ENCODE measurements around the gene RORC. TPM values are rescaled to one million over a fixed set of nuclear protein-coding genes. Genes with fewer than 3 reads are reported as not detected.

The RORC gene
- total RNA-seq, 2 donors from 2014 or later: 18.3 TPM

GRCh38 chr1:151832318-151832980 lies 847 bp upstream of the RORC start:
- intact Hi-C loops (cut with DNase I, micrococcal nuclease): no loop called here
- ATAC-seq: peak; percentile 64

DNA sequence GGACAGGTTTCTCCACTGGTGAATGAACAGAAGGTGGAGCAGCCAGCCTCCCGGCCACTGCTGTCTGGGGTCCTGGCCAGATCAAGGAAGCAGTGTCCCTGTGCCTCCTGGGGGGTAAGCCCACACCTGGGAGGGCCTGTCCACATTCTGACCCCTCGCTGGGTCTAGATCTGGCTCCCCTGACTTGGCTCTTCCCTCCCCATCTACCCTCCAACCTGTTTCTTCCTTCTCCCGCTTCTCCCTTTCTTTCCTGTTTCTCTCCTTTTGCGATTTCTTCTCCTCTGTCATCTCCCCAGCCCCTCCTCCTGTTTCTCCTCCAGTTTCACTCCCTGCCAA lies 378 bp downstream of the RORC start:
- ATAC-seq (no peak), DNase-seq (no peak)
- intact Hi-C loops (cut with DNase I, micrococcal nuclease): no loop called here

More at GRCh38 chr1:151832318-151832980, 847 bp upstream of the RORC start:
- DNase-seq: peak; percentile 89 to 93

DNA sequence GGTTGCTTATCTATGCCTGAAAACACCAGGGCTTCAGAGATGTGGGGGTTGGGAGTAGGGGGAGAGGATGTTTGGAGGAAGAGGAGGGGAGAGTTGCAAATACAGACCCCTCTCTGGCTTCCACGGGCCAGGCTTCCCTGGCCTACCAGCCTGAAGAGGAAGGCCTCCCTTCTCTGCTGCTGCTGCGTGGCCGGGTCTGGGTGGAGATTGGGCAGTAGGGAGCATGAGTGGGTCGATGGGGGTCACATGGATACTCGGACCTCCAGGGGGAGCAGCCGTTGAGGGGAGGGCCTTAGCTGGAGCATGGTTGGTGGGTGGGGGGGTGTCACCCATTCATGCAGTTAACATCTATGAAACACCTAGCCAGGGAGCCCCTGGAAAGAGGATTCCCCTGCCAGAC lies 1.5 kb downstream of the RORC start:
- DNase-seq (no peak), ATAC-seq (no peak)
- intact Hi-C loops (cut with DNase I, micrococcal nuclease): no loop called here

DNA sequence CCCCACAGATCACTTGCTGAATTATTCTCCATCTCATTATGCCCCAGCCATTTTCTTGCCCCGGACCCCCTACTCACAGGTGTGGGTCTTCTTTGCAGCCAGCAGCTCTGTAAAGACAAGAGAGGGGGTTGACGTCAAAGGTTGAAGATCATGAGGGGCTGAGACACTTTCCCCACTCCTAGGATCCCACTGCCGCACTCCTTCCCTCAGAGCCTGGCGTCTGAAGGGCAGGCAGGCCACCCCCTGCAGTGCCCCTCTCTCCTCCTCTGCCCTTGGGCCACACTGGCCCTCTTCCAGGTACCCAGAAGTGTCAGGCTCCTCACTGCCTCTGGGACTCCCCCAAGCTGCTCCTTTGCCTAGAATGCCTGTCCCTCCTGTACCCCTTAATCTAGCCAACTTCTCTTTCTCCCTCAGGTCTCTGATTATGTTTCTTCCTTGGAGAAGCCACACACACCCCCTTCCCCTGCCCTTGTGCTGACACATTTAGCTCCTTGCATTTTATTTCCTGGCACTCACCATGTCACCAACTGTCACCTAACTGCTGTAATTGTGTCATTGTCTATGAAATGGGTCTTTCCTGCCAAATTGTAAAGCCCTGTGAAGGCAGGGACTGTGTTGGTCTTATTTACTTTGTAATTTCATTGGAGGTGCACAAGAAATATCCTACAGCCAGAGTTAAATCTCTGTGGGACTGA lies 2.1 kb downstream of the RORC start:
- ATAC-seq (no peak), DNase-seq (no peak)
- intact Hi-C loops (cut with DNase I, micrococcal nuclease): no loop called here

DNA sequence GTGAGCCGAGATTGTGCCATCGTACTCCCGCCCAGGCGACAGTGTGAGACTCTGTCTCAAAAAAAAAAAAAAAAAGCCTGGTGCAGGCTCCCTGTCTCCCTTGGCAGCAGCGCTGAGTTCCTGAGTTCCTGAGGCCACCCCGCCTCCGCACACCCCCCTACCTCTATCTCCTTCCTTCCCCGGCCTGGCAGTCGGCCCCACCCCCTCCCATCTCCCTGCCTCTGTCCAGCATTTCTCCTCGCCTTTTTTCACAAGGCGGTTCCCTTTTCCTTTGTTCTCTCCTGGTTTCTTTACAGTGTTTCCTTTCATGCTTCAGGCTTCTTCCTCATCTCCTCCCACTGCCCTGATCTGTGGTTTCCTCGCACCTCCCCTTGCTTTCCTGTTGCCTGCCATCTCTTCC lies 2.7 kb downstream of the RORC start:
- intact Hi-C loops (cut with DNase I, micrococcal nuclease): no loop called here
- DNase-seq (peak; percentile 34 to 51), ATAC-seq (no peak)

- intact Hi-C loops (cut with DNase I, micrococcal nuclease): no loop called here
- ATAC-seq: no peak
These were observed 3.7 kb downstream of the RORC start for GRCh38 chr1:151827853-151828252.

DNA sequence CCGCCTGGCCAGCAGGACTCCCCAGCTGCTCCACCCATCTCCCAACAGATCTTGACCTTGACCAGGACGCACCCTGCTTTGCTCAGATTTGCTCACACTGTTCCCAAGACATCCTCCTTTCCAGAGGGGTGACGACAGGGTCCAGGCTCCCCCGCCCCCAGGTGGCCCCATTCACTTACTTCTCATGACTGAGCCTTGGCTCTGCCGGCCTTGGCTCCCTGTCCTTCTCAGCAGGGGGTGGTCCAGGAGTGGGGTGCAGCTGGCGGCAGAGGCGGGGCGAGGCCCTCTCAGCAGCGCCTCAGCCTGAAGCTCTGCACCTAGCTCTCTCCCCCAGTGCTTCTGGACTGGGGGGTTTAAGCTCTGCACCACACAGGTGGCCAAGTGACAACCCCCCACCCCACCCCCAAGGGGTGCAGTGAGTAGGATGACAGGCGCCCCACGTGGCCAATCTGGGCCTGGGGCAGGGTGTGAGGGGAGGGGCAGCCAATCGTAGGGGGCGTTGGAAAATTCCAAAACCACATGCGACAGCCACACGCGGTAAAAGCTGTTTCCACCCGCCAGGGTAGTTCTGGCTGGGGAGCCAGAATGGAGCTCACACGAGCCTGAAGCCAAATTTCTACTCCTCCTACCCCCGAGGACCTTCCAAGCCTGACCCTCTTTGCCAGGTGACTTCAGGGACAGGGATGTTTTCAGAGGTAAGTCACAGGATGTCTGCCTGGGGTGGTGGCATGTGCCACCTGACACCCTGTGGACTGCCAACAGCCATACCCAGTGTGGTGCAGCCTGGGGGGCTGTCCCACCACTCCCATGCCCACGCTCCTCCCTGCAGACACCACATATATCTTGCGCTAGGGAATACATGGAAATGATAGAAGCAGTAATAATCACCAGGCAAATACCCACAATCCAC lies 5.6 kb downstream of the RORC start:
- intact Hi-C loops (cut with DNase I, micrococcal nuclease): no loop called here
- ATAC-seq: no peak
- DNase-seq: no peak

More at GRCh38 chr1:151827853-151828252, 3.7 kb downstream of the RORC start:
- no peak for DNase-seq

DNA sequence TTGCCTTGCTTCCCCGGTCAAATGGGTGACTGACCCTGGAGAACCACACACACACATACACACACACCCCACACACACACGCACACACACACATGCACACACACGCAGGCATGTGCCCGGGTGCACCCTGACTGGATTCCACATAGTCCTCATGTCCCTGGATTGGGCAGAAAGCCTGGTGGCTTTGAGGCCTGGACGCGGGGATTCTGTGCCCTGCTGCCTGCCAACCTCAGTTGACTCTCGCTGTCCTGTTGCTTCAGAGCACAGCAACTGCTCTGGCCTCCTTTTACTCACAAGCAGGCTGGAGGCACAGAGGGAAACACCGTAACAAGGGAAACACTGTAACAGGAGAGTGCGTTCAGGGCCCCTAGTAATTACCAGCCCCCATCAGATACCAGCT lies 6.4 kb downstream of the RORC start:
- no peak for DNase-seq
- intact Hi-C loops (cut with DNase I, micrococcal nuclease): no loop called here
- no peak for ATAC-seq

- no peak for DNase-seq
- intact Hi-C loops (cut with DNase I, micrococcal nuclease): no loop called here
- ATAC-seq: no peak
These were observed 8.4 kb downstream of the RORC start for GRCh38 chr1:151823175-151823574.

- ATAC-seq (no peak), DNase-seq (no peak)
- intact Hi-C loops (cut with DNase I, micrococcal nuclease): no loop called here
These were observed 9.2 kb downstream of the RORC start for GRCh38 chr1:151822404-151822803.

DNA sequence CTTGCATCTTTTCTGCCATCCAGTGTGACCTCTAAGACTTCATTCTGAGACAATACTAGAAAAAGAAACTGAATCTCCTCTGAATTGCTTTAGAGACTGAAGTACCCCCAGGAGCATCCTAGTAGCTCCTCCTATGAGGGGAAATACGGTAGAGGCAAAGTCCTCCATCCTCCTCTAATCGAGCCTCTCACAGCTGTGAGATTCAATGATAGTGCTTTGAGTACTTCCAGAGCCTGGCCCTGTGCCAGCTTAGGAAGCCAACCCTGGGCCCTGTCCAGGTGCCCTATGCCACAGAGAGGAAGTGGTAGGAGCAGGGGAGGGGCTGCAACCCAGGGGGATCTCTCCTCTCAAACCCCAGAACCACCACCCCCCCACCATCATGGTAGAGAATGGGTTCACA lies 10.7 kb downstream of the RORC start:
- intact Hi-C loops (cut with DNase I, micrococcal nuclease): no loop called here
- DNase-seq (no peak), ATAC-seq (peak; percentile 53)

DNA sequence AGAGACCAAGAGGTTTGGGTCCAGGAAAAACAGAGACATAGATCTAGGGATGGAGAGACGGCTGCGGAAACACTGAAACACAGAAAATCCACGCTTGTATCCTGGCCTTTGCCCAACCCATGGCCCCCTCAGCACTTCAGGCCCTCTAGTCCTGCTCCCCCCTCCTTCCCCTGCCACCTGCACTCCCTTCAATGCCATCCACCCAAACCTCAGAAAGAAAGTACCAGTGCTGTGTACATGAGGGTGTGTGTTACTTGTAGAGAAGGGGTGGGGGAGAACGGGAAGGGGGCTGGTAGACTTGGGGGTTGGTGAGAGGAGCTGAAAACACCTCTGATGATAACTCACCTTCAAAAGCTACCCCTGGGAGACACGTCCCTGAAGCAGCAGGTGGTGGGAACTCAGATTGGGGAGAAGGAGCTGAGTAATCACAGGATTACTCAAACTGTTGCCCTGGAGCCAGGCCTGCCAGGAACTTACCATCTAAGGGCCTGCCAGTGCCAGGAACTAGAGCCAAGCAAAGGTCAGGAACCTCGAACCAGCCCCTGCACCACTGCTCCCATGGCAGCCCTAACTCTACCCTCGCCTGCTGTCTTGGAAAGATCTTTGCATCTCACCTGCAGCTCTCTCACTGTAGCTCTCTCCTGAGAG lies 11.5 kb downstream of the RORC start:
- DNase-seq (no peak), ATAC-seq (no peak)
- intact Hi-C loops (cut with DNase I, micrococcal nuclease): no loop called here

DNA sequence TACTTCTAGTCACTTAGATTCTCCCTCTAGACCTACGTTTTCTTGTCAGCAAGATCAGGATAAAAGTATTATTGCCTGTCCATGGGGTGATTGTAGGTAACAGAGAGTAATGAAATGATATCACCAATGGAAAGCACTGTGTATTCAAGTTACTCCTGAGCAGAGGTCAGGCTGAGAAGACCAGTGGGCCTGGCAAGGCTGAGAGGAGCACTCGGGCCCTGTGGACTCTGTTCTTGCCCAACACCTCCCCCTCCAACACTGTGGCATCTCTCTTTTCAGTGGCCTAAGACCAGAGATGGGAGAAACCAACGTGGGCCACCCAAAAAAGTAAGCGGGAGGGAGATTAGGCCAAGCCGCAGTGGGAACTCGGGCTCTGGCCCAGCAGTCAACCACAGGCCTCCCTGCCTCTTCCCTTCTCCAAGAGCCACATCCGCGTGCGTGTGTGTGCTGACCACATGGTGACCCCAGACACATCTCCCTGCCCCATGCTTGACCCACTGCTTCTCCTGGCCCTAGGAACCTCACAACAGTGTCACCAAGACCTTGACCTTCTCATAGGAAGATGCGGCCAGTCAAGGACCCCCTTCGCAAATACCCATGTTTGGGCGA lies 12.3 kb downstream of the RORC start:
- DNase-seq: no peak
- no peak for ATAC-seq
- intact Hi-C loops (cut with DNase I, micrococcal nuclease): no loop called here

DNA sequence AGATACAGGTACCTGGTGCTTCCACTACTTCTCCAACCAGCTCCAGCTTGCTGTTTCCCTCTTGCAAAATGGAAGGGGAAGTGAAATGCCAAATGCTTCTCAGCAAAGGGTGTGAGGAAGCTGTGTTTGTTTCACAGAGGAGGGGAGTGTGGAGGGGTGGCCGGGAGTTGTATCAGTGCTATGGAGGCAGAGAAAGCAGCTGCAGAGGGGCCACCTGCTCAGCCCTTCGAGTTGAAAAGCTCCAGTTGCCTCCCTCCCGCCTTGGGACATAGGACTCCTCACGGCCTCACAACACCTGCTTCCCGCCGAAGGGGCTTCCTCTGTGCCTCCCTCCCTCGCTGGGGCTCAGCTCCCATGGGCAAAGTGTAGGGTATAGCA lies 14.3 kb downstream of the RORC start:
- DNase-seq: no peak
- no peak for ATAC-seq
- intact Hi-C loops (cut with DNase I, micrococcal nuclease): no loop called here

GRCh38 chr1:151816548-151817352 lies 14.9 kb downstream of the RORC start:
- intact Hi-C loops (cut with DNase I, micrococcal nuclease): no loop called here

GRCh38 chr1:151815716-151816327 lies 15.8 kb downstream of the RORC start:
- ATAC-seq (peak; percentile 9), DNase-seq (peak in 1 of 2 donors; percentile 40)
- intact Hi-C loops (cut with DNase I, micrococcal nuclease): no loop called here

More at GRCh38 chr1:151816548-151817352, 14.9 kb downstream of the RORC start:
- DNase-seq (no peak), ATAC-seq (no peak)

GRCh38 chr1:151814971-151815545 lies 16.5 kb downstream of the RORC start:
- no peak for DNase-seq
- ATAC-seq: no peak
- intact Hi-C loops (cut with DNase I, micrococcal nuclease): no loop called here
